Measurements from ENCODE around the gene MPRIP. TPM values are rescaled to one million over a fixed set of nuclear protein-coding genes. Genes with fewer than 3 reads are reported as not detected.

Gene MPRIP
- total RNA-seq, 4 donors from 2014 or later: 141 to 305 (median 291) TPM

DNA sequence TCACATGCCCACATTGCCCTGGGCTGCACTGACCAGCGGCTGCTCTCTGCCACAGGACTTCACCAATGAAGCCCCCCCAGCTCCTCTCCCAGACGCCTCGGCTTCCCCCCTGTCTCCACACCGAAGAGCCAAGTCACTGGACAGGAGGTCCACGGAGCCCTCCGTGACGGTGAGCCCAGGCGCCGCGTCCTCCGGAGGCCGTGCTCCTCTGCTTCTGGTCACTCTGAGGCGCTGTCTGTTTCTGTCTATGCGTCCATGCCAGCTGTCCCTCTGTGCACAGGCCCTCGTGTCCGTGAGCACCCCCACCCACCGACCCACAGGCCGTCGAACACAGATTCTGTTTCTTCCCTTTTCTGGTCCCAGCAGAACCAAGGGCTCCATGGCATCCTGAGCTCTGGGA is 101.2 kb downstream of the MPRIP start:
- TF ChIP-seq, protein P1, sequence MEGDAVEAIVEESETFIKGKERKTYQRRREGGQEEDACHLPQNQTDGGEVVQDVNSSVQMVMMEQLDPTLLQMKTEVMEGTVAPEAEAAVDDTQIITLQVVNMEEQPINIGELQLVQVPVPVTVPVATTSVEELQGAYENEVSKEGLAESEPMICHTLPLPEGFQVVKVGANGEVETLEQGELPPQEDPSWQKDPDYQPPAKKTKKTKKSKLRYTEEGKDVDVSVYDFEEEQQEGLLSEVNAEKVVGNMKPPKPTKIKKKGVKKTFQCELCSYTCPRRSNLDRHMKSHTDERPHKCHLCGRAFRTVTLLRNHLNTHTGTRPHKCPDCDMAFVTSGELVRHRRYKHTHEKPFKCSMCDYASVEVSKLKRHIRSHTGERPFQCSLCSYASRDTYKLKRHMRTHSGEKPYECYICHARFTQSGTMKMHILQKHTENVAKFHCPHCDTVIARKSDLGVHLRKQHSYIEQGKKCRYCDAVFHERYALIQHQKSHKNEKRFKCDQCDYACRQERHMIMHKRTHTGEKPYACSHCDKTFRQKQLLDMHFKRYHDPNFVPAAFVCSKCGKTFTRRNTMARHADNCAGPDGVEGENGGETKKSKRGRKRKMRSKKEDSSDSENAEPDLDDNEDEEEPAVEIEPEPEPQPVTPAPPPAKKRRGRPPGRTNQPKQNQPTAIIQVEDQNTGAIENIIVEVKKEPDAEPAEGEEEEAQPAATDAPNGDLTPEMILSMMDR (IDR thresholded peaks at IDR 0.05): no peak
- no peak for TF ChIP-seq POLR2A (IDR thresholded peaks at IDR 0.05)

DNA sequence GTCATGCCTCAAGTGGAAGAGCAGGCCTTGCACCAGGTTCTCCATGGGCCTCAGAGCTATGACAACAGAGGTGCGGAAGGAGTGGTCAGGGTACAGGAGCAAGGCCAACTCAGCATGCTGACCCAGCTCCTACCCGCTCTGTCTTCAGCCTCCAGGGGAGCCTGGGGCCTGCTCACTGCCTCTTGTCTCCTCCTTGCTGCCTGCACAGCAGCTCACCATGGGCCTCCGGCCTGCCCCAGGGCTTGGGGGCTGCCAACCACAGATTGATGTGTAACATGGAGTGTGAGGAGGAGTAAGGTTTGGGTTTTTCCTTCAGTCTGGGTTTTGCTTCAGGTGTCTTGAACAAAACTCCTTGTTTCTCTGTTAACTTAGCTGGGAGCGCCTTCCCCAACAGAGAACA is 101.8 kb downstream of the MPRIP start:
- no peak for TF ChIP-seq POLR2A (IDR thresholded peaks at IDR 0.05)
- TF ChIP-seq, protein P1 (IDR thresholded peaks at IDR 0.05): no peak

More for the DNA sequence above, 101.2 kb downstream of the MPRIP start:
- peaks cover 0 to 98% (median 0%) of the 10 kb centered on the region in 3 donors for H3K36me3 ChIP-seq
- H3K4me1 ChIP-seq: no peaks in the 10 kb centered on the region
- no peak for DNase-seq
- H3K27ac ChIP-seq: no peak overlapping the region
- no peaks in the 10 kb centered on the region for H3K9me3 ChIP-seq
- no peaks in the 10 kb centered on the region for H3K27me3 ChIP-seq
- no peak overlapping the region for H3K4me3 ChIP-seq

DNA sequence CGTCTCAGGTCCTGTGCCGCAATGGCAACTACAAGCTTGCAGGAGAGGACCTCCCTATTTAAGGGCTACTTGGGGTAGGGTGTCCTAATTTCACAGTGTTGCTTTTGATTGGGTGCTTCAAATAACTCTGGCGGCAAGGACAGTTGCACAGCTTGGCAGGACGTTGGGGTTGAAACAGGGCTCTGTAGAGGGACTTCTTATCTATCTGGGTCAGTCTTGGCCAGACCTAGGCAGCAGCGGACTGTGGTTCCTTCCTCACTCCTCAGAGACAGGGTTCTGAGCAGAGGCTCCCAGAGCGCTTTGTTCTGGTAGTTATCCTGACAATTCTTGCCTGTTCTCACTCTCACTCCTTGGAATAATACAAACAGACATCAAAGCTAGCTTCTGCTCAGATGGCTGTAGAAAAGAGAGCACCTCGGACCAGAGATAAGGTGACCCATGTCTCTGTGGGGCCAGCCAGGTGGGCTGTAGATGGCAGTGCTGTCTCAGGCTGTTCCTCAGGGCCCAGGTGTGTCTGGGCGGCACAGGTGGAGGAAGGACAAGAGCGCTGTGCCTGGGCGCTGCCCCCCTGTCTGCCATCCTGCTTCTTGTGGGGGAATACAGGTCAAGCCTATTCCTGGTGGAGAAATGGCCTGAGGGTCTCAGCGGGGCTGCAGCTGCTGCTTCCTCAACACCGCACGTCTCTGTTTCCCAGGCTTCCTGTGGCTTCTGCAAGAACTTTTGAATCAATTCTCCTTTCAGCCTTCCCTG is 102.8 kb downstream of the MPRIP start:
- Histone ChIP-seq H3K27me3 (no peaks in the 10 kb centered on the region), H3K4me1 (no peaks in the 10 kb centered on the region), H3K4me3 (no peak overlapping the region), H3K9me3 (no peaks in the 10 kb centered on the region), H3K36me3 (peaks cover 0 to 92% (median 0%) of the 10 kb centered on the region in 3 donors), H3K27ac (no peak overlapping the region)
- DNase-seq: no peak
- TF ChIP-seq POLR2A (IDR thresholded peaks at IDR 0.05): no peak
- TF ChIP-seq, protein P1 (IDR thresholded peaks at IDR 0.05): no peak

More for the DNA sequence above, 101.8 kb downstream of the MPRIP start:
- no peak overlapping the region for H3K4me3 ChIP-seq
- no peak overlapping the region for H3K27ac ChIP-seq
- DNase-seq: no peak
- H3K36me3 ChIP-seq: peaks cover 0 to 98% (median 0%) of the 10 kb centered on the region in 3 donors
- H3K27me3 ChIP-seq: no peaks in the 10 kb centered on the region
- no peaks in the 10 kb centered on the region for H3K4me1 ChIP-seq
- no peaks in the 10 kb centered on the region for H3K9me3 ChIP-seq

DNA sequence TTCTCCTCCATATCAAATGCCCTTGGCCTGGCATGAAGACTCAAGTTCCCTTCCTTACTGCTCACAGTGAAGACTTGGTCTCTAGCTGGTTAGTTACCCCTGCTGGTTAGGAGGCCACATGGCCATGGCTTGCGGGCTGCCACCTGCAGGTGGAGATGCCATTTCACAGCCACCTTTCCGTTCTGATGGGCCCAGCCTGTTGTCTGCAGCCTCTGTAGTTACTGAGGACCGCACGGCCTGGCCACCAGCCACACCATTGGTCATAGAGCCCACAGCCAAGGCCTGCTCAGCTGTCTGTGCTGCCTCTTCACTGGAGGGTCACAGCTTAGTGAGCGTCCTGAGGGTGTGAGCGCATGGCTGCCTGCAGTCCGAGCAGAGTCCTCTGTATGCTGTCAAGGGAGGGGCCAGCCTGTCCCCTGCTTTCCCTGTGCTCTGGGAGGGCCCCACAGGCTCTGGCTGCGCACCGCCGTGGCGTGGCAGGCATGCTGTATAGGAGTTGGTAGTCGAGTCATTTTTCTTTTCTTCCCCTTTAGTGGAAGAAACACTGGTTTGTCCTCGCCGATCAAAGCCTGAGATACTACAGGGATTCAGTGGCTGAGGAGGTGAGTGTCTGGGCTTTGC is 104.6 kb downstream of the MPRIP start:
- Histone ChIP-seq H3K36me3 (peaks cover 0 to 92% (median 0%) of the 10 kb centered on the region in 3 donors), H3K4me3 (no peak overlapping the region), H3K9me3 (no peaks in the 10 kb centered on the region), H3K27ac (no peak overlapping the region), H3K4me1 (no peaks in the 10 kb centered on the region), H3K27me3 (no peaks in the 10 kb centered on the region)
- DNase-seq: no peak
- TF ChIP-seq, protein P1 (IDR thresholded peaks at IDR 0.05): peak in 4 of 6 experiments; percentile 21 to 69 (median 68)
- no peak for TF ChIP-seq POLR2A (IDR thresholded peaks at IDR 0.05)

DNA sequence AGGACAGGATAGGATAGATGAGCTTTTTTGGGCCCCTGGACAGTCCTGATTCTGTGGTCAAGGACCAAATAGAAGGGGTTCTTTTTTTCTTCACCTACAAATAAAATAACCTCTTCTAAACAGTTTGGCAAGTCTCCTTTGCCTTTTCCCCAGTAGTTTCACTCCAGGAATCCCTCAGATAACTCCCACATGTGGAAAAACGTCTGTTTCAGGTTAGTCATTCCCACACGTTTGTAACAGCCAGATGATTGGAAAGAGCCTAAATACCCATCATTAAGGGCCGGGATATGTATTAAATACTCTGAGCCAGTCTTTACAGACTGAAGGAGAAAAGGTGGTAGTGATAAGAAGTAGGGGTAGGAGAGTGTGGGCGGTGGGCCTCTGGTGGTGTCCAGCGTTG is 105.6 kb downstream of the MPRIP start:
- TF ChIP-seq, protein P1 (IDR thresholded peaks at IDR 0.05): no peak
- no peak for TF ChIP-seq POLR2A (IDR thresholded peaks at IDR 0.05)
- Histone ChIP-seq H3K4me3 (no peak overlapping the region), H3K9me3 (no peaks in the 10 kb centered on the region), H3K4me1 (no peaks in the 10 kb centered on the region), H3K27ac (no peak overlapping the region), H3K36me3 (peaks cover 0 to 86% (median 0%) of the 10 kb centered on the region in 3 donors), H3K27me3 (no peaks in the 10 kb centered on the region)
- DNase-seq: no peak

Data from Peyer's patch (tissue), 4 donors.